Measurements from ENCODE around the gene PRDM8. TPM values are rescaled to one million over a fixed set of nuclear protein-coding genes. Genes with fewer than 3 reads are reported as not detected.

PRDM8 gene
- total RNA-seq, 1 experiment from 2014 or later, result 1.2 TPM

- in situ Hi-C loops (cut with HindIII; ENCODE audit: low pct_unique_long_range_greater_than_20kb, low sequenced_read_pairs), result no loop called here
- DNase-seq (ENCODE audit: low read depth), result no peak
Measured at GRCh38 chr4:80180743-80181142, 16.6 kb upstream of the PRDM8 start.

- DNase-seq (ENCODE audit: low read depth), result no peak
- in situ Hi-C loops (cut with HindIII; ENCODE audit: low pct_unique_long_range_greater_than_20kb, low sequenced_read_pairs), result no loop called here
Measured at GRCh38 chr4:80182237-80182866, 15.0 kb upstream of the PRDM8 start.

- in situ Hi-C loops (cut with HindIII; ENCODE audit: low pct_unique_long_range_greater_than_20kb, low sequenced_read_pairs), result no loop called here
- DNase-seq (ENCODE audit: low read depth), result no peak
Measured at GRCh38 chr4:80183250-80184052, 13.9 kb upstream of the PRDM8 start.

- peak; percentile 72 for DNase-seq (ENCODE audit: low read depth)
- in situ Hi-C loops (cut with HindIII; ENCODE audit: low pct_unique_long_range_greater_than_20kb, low sequenced_read_pairs), result no loop called here
Measured at GRCh38 chr4:80184053-80184824, 13.1 kb upstream of the PRDM8 start.

GRCh38 chr4:80184825-80185756, 12.2 kb upstream of the PRDM8 start:
- in situ Hi-C loops (cut with HindIII; ENCODE audit: low pct_unique_long_range_greater_than_20kb, low sequenced_read_pairs), result no loop called here
- no peak for DNase-seq (ENCODE audit: low read depth)

- DNase-seq (ENCODE audit: low read depth), result no peak
- in situ Hi-C loops (cut with HindIII; ENCODE audit: low pct_unique_long_range_greater_than_20kb, low sequenced_read_pairs), result no loop called here
Measured at GRCh38 chr4:80185787-80186548, 11.3 kb upstream of the PRDM8 start.

- no peak for DNase-seq (ENCODE audit: low read depth)
- in situ Hi-C loops (cut with HindIII; ENCODE audit: low pct_unique_long_range_greater_than_20kb, low sequenced_read_pairs), result no loop called here
Measured at GRCh38 chr4:80186676-80187075, 10.6 kb upstream of the PRDM8 start.

- no peak for DNase-seq (ENCODE audit: low read depth)
- in situ Hi-C loops (cut with HindIII; ENCODE audit: low pct_unique_long_range_greater_than_20kb, low sequenced_read_pairs), result no loop called here
Measured at GRCh38 chr4:80187677-80188076, 9.6 kb upstream of the PRDM8 start.

- DNase-seq (ENCODE audit: low read depth), result no peak
- in situ Hi-C loops (cut with HindIII; ENCODE audit: low pct_unique_long_range_greater_than_20kb, low sequenced_read_pairs), result no loop called here
Measured at GRCh38 chr4:80188457-80188800, 8.9 kb upstream of the PRDM8 start.

GRCh38 chr4:80188801-80189458, 8.4 kb upstream of the PRDM8 start:
- DNase-seq (ENCODE audit: low read depth), result no peak
- in situ Hi-C loops (cut with HindIII; ENCODE audit: low pct_unique_long_range_greater_than_20kb, low sequenced_read_pairs), result no loop called here

- in situ Hi-C loops (cut with HindIII; ENCODE audit: low pct_unique_long_range_greater_than_20kb, low sequenced_read_pairs), result no loop called here
- DNase-seq (ENCODE audit: low read depth), result no peak
Measured at GRCh38 chr4:80189581-80189955, 7.7 kb upstream of the PRDM8 start.

GRCh38 chr4:80189956-80190677, 7.2 kb upstream of the PRDM8 start:
- in situ Hi-C loops (cut with HindIII; ENCODE audit: low pct_unique_long_range_greater_than_20kb, low sequenced_read_pairs), result no loop called here
- no peak for DNase-seq (ENCODE audit: low read depth)

- in situ Hi-C loops (cut with HindIII; ENCODE audit: low pct_unique_long_range_greater_than_20kb, low sequenced_read_pairs), result no loop called here
- DNase-seq (ENCODE audit: low read depth), result no peak
Measured at GRCh38 chr4:80192252-80192866, 4.9 kb upstream of the PRDM8 start.

- DNase-seq (ENCODE audit: low read depth), result no peak
- in situ Hi-C loops (cut with HindIII; ENCODE audit: low pct_unique_long_range_greater_than_20kb, low sequenced_read_pairs), result no loop called here
Measured at GRCh38 chr4:80192937-80193336, 4.4 kb upstream of the PRDM8 start.

GRCh38 chr4:80195441-80196140, 1.7 kb upstream of the PRDM8 start:
- DNase-seq (ENCODE audit: low read depth), result no peak
- in situ Hi-C loops (cut with HindIII; ENCODE audit: low pct_unique_long_range_greater_than_20kb, low sequenced_read_pairs), result no loop called here
